Spleen (tissue), 11 donors: ENCODE measurements around the gene ZBTB7B. TPM values are rescaled to one million over a fixed set of nuclear protein-coding genes. Genes with fewer than 3 reads are reported as not detected.

Experiments used
- DNase-seq: peaks from one replicate; pipeline ENCODE4 v3.0.0-alpha.2; 2020
- H3K27ac ChIP-seq, 8 donors: fragments of 200-600 bp; sonication (generic) in 7 of 8; 1 replicate in 4 of 8; 2 replicates in 4 of 8; pipeline versions ENCODE4 v1.5.0 to v1.8.0; 2016 to 2021; ENCODE audit warnings: inconsistent platforms in 4 of 8, mild to moderate bottlenecking in 4 of 8, moderate library complexity in 1 of 8
- H3K27me3 ChIP-seq, 7 donors: fragments of 200-600 bp; sonication (generic) in 6 of 7; replicated peaks in 1 of 7; 1 replicate in 4 of 7; 2 replicates in 3 of 7; pipeline versions ENCODE4 v1.5.0 to v1.8.0; 2016 to 2021; ENCODE audit warnings: inconsistent platforms in 3 of 7, mild to moderate bottlenecking in 1 of 7
- H3K36me3 ChIP-seq, 6 donors: fragments of 200-600 bp; sonication (generic) in 5 of 6; 1 replicate in 4 of 6; 2 replicates in 2 of 6; pipeline versions ENCODE4 v1.5.0 to v1.8.0; 2016 to 2021; ENCODE audit warnings: inconsistent platforms in 2 of 6
- H3K4me1 ChIP-seq, 6 donors: fragments of 200-600 bp; sonication (generic) in 5 of 6; 1 replicate in 3 of 6; 2 replicates in 3 of 6; pipeline versions ENCODE4 v1.5.0 to v1.8.0; 2016 to 2021; ENCODE audit warnings: inconsistent platforms in 3 of 6
- H3K4me3 ChIP-seq, 8 donors: fragments of 200-600 bp; sonication (generic) in 7 of 8; 1 replicate in 4 of 8; 2 replicates in 4 of 8; pipeline versions ENCODE4 v1.5.0 to v1.8.0; 2016 to 2021; ENCODE audit warnings: inconsistent platforms in 4 of 8, mild to moderate bottlenecking in 4 of 8, moderate library complexity in 2 of 8
- H3K9me3 ChIP-seq, 8 donors: fragments of 200-600 bp; sonication (generic) in 7 of 8; 1 replicate in 4 of 8; 2 replicates in 4 of 8; pipeline versions ENCODE4 v1.5.0 to v1.8.0; 2016 to 2021; ENCODE audit warnings: inconsistent platforms in 4 of 8
- POLR2A ChIP-seq, 3 donors: fragments of 450-650 bp; IDR thresholded peaks; one replicate each; pipeline ENCODE4 v1.5.1; 2017; ENCODE audit warnings: antibody characterized with exemption in 3 of 3, mild to moderate bottlenecking in 1 of 3
- POLR2AphosphoS5 ChIP-seq, 3 donors: sonication (generic); formaldehyde crosslinking; IDR thresholded peaks; one replicate each; pipeline ENCODE4 v1.5.1; 2017; ENCODE audit warnings: antibody characterized with exemption in 3 of 3
- WGBS, 5 donors: extraction: QIAGEN DNeasy Blood & Tissue Kit in 3 of 5; methylation state at CpG; one replicate each; pipeline versions ENCODE4 v1.1.5 to v1.1.7; 2013 to 2018; 5-methylcytosine and 5-hydroxymethylcytosine counted together
- intact Hi-C: fragments of 100-400 bp; cut with DNase I; formaldehyde crosslinking; loops from one replicate; pipeline ENCODE4 v1.15.0; 2023; ENCODE audit warnings: low total_unique reads
- polyA plus RNA-seq, 3 donors: library from polyadenylated mRNA; stranded (reverse); fragments of 200-250 nt; gene quantifications; one replicate each; pipeline ENCODE4 v1.2.1, GENCODE V29; 2013
- total RNA-seq, 7 donors: library from RNA; depleted of rRNA in 3 of 7; stranded (reverse); fragments of >200 nt in 3 of 7; fragmentation: NEBNext Ultra II Directional in 4 of 7; extraction: Animal tissue kit (Norgen Biotek cat#: 25700) in 4 of 7; gene quantifications; one replicate each; pipeline versions ENCODE4 v1.1.0 to v1.2.1, GENCODE V29; 2016 to 2021
- TF ChIP-seq, protein P1 (sequence below), 11 experiments: fragments of 200-600 bp in 7 of 11; fragments of 450-650 bp in 4 of 11; sonication (generic) in 4 of 11; IDR thresholded peaks in 8 of 11; conservative IDR thresholded peaks in 3 of 11; 1 replicate in 7 of 11; 2 replicates in 4 of 11; pipeline versions ENCODE4 v1.4.0 to v1.8.0; 2016 to 2021; ENCODE audit warnings: antibody characterized with exemption in 11 of 11, inconsistent platforms in 4 of 11, mild to moderate bottlenecking in 1 of 11
- donor health status: healthy with polysubstance abuse.
- donor health status: DM: no; HTN: no; CAD: no; lungs with moderate emphysema.
- donor health status: DM: no; HTN: no; CAD: no.
- donor health status: Bipolar disorder and iron deficiency.
- donor health status: healthy.
- donor health status: DM: no; HTN: no; CAD: no.
- donor health status: DM: yes; HTN: yes; CAD: no.

Gene ZBTB7B
- total and polyA plus RNA-seq, 10 donors: 11.1 to 88.9 (median 57.5) TPM

DNA sequence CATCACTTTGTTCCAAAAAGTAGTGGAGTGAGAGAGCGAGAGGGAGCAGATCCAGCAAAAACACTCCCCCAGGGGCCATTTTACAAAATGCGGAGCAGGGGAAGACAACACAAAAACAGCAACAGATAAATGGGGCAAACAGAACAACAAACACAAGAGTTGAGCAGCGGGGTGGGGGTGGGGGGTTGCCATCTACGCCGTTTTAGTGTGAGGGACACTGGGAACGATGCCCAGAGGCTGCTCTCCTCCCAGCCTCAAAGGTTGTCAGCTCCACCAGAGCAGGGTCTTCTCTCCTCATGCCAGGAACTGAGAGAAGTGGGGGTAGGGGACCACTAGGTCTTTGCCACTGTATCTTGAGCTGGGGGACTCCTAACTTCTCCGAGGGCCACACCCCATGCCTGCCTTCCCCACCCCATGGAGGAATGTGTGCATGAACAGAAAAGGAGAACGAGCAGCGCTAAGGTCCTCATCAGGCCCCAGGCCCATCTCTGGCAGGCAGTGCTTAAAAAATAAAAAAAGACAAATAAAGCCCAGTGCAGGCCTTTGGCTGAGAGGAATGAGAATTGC, 45.4 kb upstream of the ZBTB7B start:
- WGBS, 5 donors: 73 to 83% (median 78%) methylated on average over 9 of the region's 9 CpGs
- no peaks in the 10 kb centered on the region for H3K9me3 ChIP-seq
- peaks cover 48 to 93% (median 73%) of the 10 kb centered on the region in 6 donors for H3K4me1 ChIP-seq
- H3K27ac ChIP-seq: peak overlapping the region in 5 of 8 donors; percentile 3 to 89 (median 83)
- H3K27me3 ChIP-seq: no peaks in the 10 kb centered on the region
- no peak for TF ChIP-seq POLR2AphosphoS5 (IDR thresholded peaks at IDR 0.05)
- DNase-seq: peak; percentile 56
- intact Hi-C loops: no loop called here
- H3K36me3 ChIP-seq: peaks cover 0 to 23% (median 18%) of the 10 kb centered on the region in 6 donors
- no peak overlapping the region for H3K4me3 ChIP-seq

DNA sequence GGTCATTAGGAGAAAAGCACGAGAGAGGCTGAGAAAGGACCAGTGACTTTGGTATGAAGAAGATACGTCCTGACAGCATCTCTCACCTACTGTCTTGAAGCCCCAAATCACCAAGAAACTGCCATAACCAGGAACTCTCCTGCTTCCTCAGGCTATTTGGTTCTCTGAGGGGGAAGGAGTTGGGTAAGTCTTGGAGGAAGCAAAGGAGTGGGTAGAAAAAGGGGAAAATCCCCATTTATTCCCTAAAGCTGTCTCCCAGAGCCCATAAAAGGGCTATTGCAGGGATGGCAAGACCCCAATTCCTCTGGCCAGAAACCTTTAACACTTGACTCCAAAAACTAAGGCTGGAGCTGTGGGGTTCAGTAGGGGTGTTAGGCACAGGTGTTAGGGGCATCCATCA, 44.6 kb upstream of the ZBTB7B start:
- Histone ChIP-seq H3K9me3 (no peaks in the 10 kb centered on the region), H3K4me3 (no peak overlapping the region), H3K27me3 (no peaks in the 10 kb centered on the region), H3K4me1 (peaks cover 46 to 93% (median 73%) of the 10 kb centered on the region in 6 donors), H3K27ac (peak overlapping the region in 1 of 8 donors; percentile 89), H3K36me3 (peaks cover 0 to 28% (median 21%) of the 10 kb centered on the region in 6 donors)
- no peak for TF ChIP-seq POLR2AphosphoS5 (IDR thresholded peaks at IDR 0.05)
- TF ChIP-seq POLR2A (IDR thresholded peaks at IDR 0.05): no peak
- TF ChIP-seq, protein P1, sequence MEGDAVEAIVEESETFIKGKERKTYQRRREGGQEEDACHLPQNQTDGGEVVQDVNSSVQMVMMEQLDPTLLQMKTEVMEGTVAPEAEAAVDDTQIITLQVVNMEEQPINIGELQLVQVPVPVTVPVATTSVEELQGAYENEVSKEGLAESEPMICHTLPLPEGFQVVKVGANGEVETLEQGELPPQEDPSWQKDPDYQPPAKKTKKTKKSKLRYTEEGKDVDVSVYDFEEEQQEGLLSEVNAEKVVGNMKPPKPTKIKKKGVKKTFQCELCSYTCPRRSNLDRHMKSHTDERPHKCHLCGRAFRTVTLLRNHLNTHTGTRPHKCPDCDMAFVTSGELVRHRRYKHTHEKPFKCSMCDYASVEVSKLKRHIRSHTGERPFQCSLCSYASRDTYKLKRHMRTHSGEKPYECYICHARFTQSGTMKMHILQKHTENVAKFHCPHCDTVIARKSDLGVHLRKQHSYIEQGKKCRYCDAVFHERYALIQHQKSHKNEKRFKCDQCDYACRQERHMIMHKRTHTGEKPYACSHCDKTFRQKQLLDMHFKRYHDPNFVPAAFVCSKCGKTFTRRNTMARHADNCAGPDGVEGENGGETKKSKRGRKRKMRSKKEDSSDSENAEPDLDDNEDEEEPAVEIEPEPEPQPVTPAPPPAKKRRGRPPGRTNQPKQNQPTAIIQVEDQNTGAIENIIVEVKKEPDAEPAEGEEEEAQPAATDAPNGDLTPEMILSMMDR (IDR thresholded peaks at IDR 0.05 in 8 of 11, conservative IDR thresholded peaks at IDR 0.05 in 3 of 11): no peak
- intact Hi-C loops: no loop called here
- 78 to 97% (median 90%) methylated on average over 2 of the region's 2 CpGs for WGBS, 5 donors
- no peak for DNase-seq

DNA sequence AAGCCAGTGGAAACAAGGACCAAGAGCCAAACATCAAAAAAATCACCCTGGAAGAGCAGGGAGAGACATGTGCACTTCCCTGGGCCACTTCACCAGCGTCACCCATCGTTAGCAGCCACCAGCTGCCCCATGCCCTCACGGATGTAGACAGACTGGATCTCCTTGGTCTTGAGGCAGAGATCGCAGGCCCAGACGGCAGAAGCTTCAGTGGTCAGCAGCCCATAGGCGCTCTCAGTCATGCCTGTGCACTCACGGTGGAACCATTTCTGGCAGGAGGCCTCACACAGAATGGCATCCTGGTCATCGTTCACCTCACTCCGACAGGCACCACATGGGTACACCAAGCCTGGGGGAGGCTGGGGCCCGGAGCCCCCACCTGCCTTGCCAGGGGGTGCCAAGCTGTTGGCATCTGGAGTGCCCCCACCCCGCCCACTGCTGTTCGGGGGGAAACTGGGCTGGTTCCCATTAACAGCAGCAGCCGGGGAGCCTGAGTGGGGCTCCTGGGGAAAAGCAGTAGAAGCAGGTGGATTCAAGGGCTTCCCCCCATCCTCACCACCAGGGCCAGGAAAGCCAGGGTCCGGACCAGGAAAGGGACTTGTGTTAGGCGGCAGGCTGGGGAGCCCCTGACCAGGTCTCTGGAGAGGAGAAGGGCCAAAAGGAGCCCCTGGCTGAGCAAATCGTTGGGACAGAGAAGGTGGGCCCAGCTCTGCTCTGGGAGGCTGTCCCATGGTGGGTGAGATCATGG, 43.7 kb upstream of the ZBTB7B start:
- Histone ChIP-seq H3K27ac (peak overlapping the region in 3 of 8 donors; percentile 12 to 21 (median 13)), H3K9me3 (no peaks in the 10 kb centered on the region), H3K4me3 (no peak overlapping the region), H3K4me1 (peaks cover 41 to 93% (median 71%) of the 10 kb centered on the region in 6 donors), H3K36me3 (peaks cover 0 to 36% (median 28%) of the 10 kb centered on the region in 6 donors), H3K27me3 (no peaks in the 10 kb centered on the region)
- TF ChIP-seq POLR2A (IDR thresholded peaks at IDR 0.05) (no peak), POLR2AphosphoS5 (IDR thresholded peaks at IDR 0.05) (peak in 1 of 3 donors; percentile 31)
- intact Hi-C loops: no loop called here
- 89 to 98% (median 92%) methylated on average over 12 to 16 of the region's 16 CpGs for WGBS, 5 donors
- peak; percentile 75 for DNase-seq

DNA sequence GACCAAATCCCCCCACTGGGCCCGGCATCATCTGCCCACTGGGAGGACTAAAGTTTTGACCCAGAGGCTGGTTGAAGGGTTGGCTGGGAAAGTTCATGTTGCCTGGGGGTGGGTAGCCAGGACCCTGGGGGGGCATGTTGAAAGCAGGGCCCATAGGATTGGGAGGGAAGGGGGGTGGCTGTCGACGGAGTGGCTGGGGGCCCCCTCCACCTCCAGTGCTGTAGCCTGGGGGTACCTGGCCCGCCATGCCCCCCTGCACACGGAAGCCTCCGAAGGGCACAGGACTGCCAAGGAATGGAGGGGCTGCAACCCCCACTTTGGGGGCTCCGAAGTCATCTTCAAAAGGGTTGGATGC, 43.2 kb upstream of the ZBTB7B start:
- Histone ChIP-seq H3K27me3 (no peaks in the 10 kb centered on the region), H3K36me3 (peaks cover 0 to 42% (median 34%) of the 10 kb centered on the region in 6 donors), H3K4me3 (peak overlapping the region in 1 of 8 donors; percentile 9), H3K4me1 (peaks cover 36 to 93% (median 66%) of the 10 kb centered on the region in 6 donors), H3K9me3 (no peaks in the 10 kb centered on the region), H3K27ac (peak overlapping the region in 3 of 8 donors; percentile 13 to 99 (median 21))
- WGBS, 5 donors: 88 to 98% (median 94%) methylated on average over 7 of the region's 7 CpGs
- no peak for TF ChIP-seq POLR2A (IDR thresholded peaks at IDR 0.05)
- TF ChIP-seq, protein P1 (IDR thresholded peaks at IDR 0.05 in 8 of 11, conservative IDR thresholded peaks at IDR 0.05 in 3 of 11): no peak
- TF ChIP-seq POLR2AphosphoS5 (IDR thresholded peaks at IDR 0.05): no peak
- intact Hi-C loops: no loop called here
- peak; percentile 77 for DNase-seq
